ENCODE results near the gene DPYD.

DNA sequence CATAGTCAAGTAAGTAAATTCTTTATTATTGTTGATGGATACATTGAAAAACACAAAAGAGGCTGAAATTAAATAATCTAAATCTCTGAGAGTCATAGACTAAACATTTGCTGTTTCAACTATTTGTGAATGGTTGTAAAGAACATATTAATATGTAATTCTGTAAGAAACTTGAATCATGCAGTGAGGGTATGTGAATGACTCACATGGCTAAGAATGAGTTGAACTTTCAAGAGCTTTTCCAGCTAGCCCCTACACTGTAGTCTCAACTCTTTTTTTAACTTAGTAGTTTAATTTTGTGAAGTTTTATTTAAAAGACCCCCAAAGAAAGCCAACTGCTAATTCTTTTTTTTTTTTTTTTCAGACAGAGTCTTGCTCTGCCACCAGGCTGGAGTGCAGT, 588.1 kb downstream of the DPYD start:
- TF ChIP-seq, protein P1, sequence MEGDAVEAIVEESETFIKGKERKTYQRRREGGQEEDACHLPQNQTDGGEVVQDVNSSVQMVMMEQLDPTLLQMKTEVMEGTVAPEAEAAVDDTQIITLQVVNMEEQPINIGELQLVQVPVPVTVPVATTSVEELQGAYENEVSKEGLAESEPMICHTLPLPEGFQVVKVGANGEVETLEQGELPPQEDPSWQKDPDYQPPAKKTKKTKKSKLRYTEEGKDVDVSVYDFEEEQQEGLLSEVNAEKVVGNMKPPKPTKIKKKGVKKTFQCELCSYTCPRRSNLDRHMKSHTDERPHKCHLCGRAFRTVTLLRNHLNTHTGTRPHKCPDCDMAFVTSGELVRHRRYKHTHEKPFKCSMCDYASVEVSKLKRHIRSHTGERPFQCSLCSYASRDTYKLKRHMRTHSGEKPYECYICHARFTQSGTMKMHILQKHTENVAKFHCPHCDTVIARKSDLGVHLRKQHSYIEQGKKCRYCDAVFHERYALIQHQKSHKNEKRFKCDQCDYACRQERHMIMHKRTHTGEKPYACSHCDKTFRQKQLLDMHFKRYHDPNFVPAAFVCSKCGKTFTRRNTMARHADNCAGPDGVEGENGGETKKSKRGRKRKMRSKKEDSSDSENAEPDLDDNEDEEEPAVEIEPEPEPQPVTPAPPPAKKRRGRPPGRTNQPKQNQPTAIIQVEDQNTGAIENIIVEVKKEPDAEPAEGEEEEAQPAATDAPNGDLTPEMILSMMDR (IDR thresholded peaks at IDR 0.05), result no peak
- no peak for TF ChIP-seq POLR2A (IDR thresholded peaks at IDR 0.05)

Data from sigmoid colon (tissue), 3 donors.